IMR-90 (cell line): ENCODE results near the gene CCDC54. TPM values are rescaled to one million over a fixed set of nuclear protein-coding genes. Genes with fewer than 3 reads are reported as not detected.

Experiments used
- ATAC-seq: fragments of 200-7000 bp; cut with Tn5 transposase; 2 replicates; pipeline ENCODE4 v1.9.1; 2020; ENCODE audit warnings: low read depth, mild to moderate bottlenecking, moderate library complexity
- BruUV-seq: library from RNA; stranded (reverse); fragments of 400-500 nt; replicated peaks from 2 replicates; lab custom pipeline; 2021; lab: Mats Ljungman, UMichigan
- CTCF ChIA-PET: fragments of 300-600 bp; formaldehyde crosslinking; extraction: SDS; loops from one replicate; lab custom pipeline; 2021; ENCODE audit warnings: antibody characterized with exemption; lab: Yijun Ruan, JAX
- POLR2A ChIA-PET: fragments of 300-600 bp; sonication (Branson Sonifier 250); formaldehyde crosslinking; loops from one replicate; lab custom pipeline; 2022; ENCODE audit warnings: antibody characterized with exemption; ENCODE audit not compliant: unreplicated experiment; lab: Charles Lee
- DNase-seq: peaks from one replicate; pipeline ENCODE4 v3.0.0; 2013
- H2AFZ ChIP-seq: replicated peaks from 2 replicates; pipeline ENCODE3; 2013; ENCODE audit warnings: low read length, mild to moderate bottlenecking; ENCODE audit not compliant: poor library complexity
- H2AK5ac ChIP-seq: 2 replicates; pipeline ENCODE4 v1.6.1; 2013; ENCODE audit warnings: low read depth, low read length, inconsistent platforms
- H2AK9ac ChIP-seq: replicated peaks from 2 replicates; pipeline ENCODE3; 2013; ENCODE audit warnings: mild to moderate bottlenecking, low read depth, low read length, moderate library complexity; ENCODE audit not compliant: poor library complexity
- H2BK120ac ChIP-seq: 2 replicates; pipeline ENCODE4 v1.6.1; 2013; ENCODE audit warnings: low read depth, low read length, inconsistent platforms
- H2BK15ac ChIP-seq: 3 replicates; pipeline ENCODE4 v1.6.1; 2013; ENCODE audit warnings: low read depth, low read length, inconsistent platforms
- H2BK20ac ChIP-seq: 2 replicates; pipeline ENCODE4 v1.6.1; 2013; ENCODE audit warnings: low read depth, mild to moderate bottlenecking, inconsistent platforms, low read length, moderate library complexity
- H2BK5ac ChIP-seq: 2 replicates; pipeline ENCODE4 v1.6.1; 2013; ENCODE audit warnings: mild to moderate bottlenecking, low read depth, low read length, inconsistent platforms; ENCODE audit not compliant: poor library complexity, severe bottlenecking
- H3K14ac ChIP-seq: replicated peaks from 2 replicates; pipeline ENCODE4 v1.6.1; 2013; ENCODE audit warnings: low read depth, low read length, inconsistent platforms
- H3K18ac ChIP-seq: 2 replicates; pipeline ENCODE4 v1.6.1; 2013; ENCODE audit warnings: low read depth, low read length, control low read depth
- H3K23ac ChIP-seq: 2 replicates; pipeline ENCODE4 v1.6.1; 2013; ENCODE audit warnings: low read depth, low read length, inconsistent platforms
- H3K27ac ChIP-seq: 2 replicates; pipeline ENCODE4 v1.5.1; 2013; ENCODE audit warnings: mild to moderate bottlenecking, control low read depth, low read length; ENCODE audit not compliant: insufficient read depth
- H3K27me3 ChIP-seq: 2 replicates; pipeline ENCODE4 v1.6.1; 2013; ENCODE audit warnings: low read length; ENCODE audit not compliant: control insufficient read depth, insufficient read depth
- H3K36me3 ChIP-seq: 2 replicates; pipeline ENCODE4 v1.6.1; 2013; ENCODE audit warnings: low read length, mixed read lengths; ENCODE audit not compliant: control insufficient read depth, insufficient read depth
- H3K4ac ChIP-seq: 2 replicates; pipeline ENCODE4 v1.6.1; 2013; ENCODE audit warnings: low read depth, low read length, inconsistent platforms
- H3K4me1 ChIP-seq: 2 replicates; pipeline ENCODE4 v1.6.1; 2013; ENCODE audit warnings: low read length, mixed read lengths; ENCODE audit not compliant: control insufficient read depth, insufficient read depth
- H3K4me2 ChIP-seq: 2 replicates; pipeline ENCODE4 v1.6.1; 2013; ENCODE audit warnings: low read depth, mild to moderate bottlenecking, control low read depth, low read length, moderate library complexity
- H3K4me3 ChIP-seq: 2 replicates; pipeline ENCODE4 v1.5.1; 2013; ENCODE audit warnings: low read depth, mild to moderate bottlenecking, control low read depth, low read length, moderate library complexity; ENCODE audit not compliant: insufficient read depth
- H3K56ac ChIP-seq: 2 replicates; pipeline ENCODE4 v1.6.1; 2013; ENCODE audit warnings: low read length, inconsistent platforms; ENCODE audit not compliant: insufficient read depth; ENCODE audit errors: extremely low read depth
- H3K79me1 ChIP-seq, 2 experiments: 2 replicates each; pipeline ENCODE4 v1.6.1; 2013; ENCODE audit warnings: low read length in 2 of 2, inconsistent platforms in 1 of 2, low read depth in 1 of 2
- H3K9ac ChIP-seq: 2 replicates; pipeline ENCODE4 v1.6.1; 2013; ENCODE audit warnings: low read depth, low read length, control low read depth
- H3K9me1 ChIP-seq: 2 replicates; pipeline ENCODE4 v1.6.1; 2013; ENCODE audit warnings: low read length, inconsistent platforms; ENCODE audit not compliant: insufficient read depth
- H3K9me3 ChIP-seq: 2 replicates; pipeline ENCODE4 v1.6.1; 2013; ENCODE audit warnings: low read length; ENCODE audit not compliant: control insufficient read depth, insufficient read depth
- H4K20me1 ChIP-seq: 2 replicates; pipeline ENCODE4 v1.6.1; 2013; ENCODE audit warnings: low read length, inconsistent platforms; ENCODE audit not compliant: insufficient read depth
- H4K5ac ChIP-seq: 2 replicates; pipeline ENCODE4 v1.6.1; 2013; ENCODE audit warnings: mild to moderate bottlenecking, low read depth, low read length, control low read depth
- H4K8ac ChIP-seq, 2 experiments: 2 replicates each; pipeline ENCODE4 v1.6.1; 2013; ENCODE audit warnings: low read depth in 2 of 2, low read length in 2 of 2, control low read depth in 1 of 2, inconsistent platforms in 1 of 2
- H4K91ac ChIP-seq: 2 replicates; pipeline ENCODE4 v1.6.1; 2013; ENCODE audit warnings: low read depth, low read length, inconsistent platforms; ENCODE audit not compliant: insufficient read depth
- BHLHE40 ChIP-seq: fragments of 150-350 bp; IDR thresholded peaks from 2 replicates; pipeline ENCODE4 v1.6.1; 2016; ENCODE audit warnings: mild to moderate bottlenecking, low read depth, low read length
- CHD1 ChIP-seq: IDR thresholded peaks from 2 replicates; pipeline ENCODE4 v1.6.1; 2012; ENCODE audit warnings: low read depth, low read length, improper control_type of control experiment
- FOS ChIP-seq: fragments of 150-350 bp; IDR thresholded peaks from 2 replicates; pipeline ENCODE4 v1.6.1; 2016; ENCODE audit warnings: low read depth, low read length
- MAFK ChIP-seq: IDR thresholded peaks from 2 replicates; pipeline ENCODE4 v1.6.1; 2012; ENCODE audit warnings: low read depth, low read length, improper control_type of control experiment
- MAZ ChIP-seq: IDR thresholded peaks from 2 replicates; pipeline ENCODE4 v1.6.1; 2012; ENCODE audit warnings: low read depth, mild to moderate bottlenecking, low read length, improper control_type of control experiment, moderate library complexity, borderline replicate concordance
- MXI1 ChIP-seq: IDR thresholded peaks from 2 replicates; pipeline ENCODE4 v1.6.1; 2012; ENCODE audit warnings: low read depth, mild to moderate bottlenecking, low read length, moderate library complexity, borderline replicate concordance
- NFE2L2 ChIP-seq: fragments of 150-350 bp; IDR thresholded peaks from 2 replicates; pipeline ENCODE4 v1.6.1; 2016; ENCODE audit warnings: low read depth, mild to moderate bottlenecking, low read length
- RAD21 ChIP-seq: IDR thresholded peaks from 2 replicates; pipeline ENCODE4 v1.6.1; 2012; ENCODE audit warnings: low read length, improper control_type of control experiment
- WGBS, 2 experiments: methylation state at CpG; one replicate each; pipeline versions ENCODE4 v1.1.5 to v1.1.7; 2013; ENCODE audit warnings: missing lambda C conversion rate in 2 of 2; ENCODE audit not compliant: insufficient read length in 1 of 2; ENCODE audit errors: extremely low coverage in 2 of 2; 5-methylcytosine and 5-hydroxymethylcytosine counted together
- dilution Hi-C: fragments of 300-500 bp; cut with HindIII; formaldehyde crosslinking; loops from one replicate; pipeline ENCODE4 v1.14.3; 2018; ENCODE audit warnings: low sequenced_read_pairs; ENCODE audit not compliant: unreplicated experiment
- in situ Hi-C: fragments of 300-500 bp; cut with MboI; formaldehyde crosslinking; loops from 3 replicates; pipeline ENCODE4 v1.14.3; 2019; ENCODE audit warnings: low sequenced_read_pairs, inconsistent platforms, mixed read lengths
- intact Hi-C: fragments of 100-400 bp; cut with micrococcal nuclease; formaldehyde crosslinking; loops from 2 replicates; pipeline ENCODE4 v1.10.0; 2022
- polyA plus RNA-seq, 3 experiments: library from polyadenylated mRNA; depleted of rRNA; stranded (reverse); fragments of >200 nt; gene quantifications; 2 replicates each; pipeline ENCODE4 v1.2.3, GENCODE V29; 2012; ENCODE audit warnings: low replicate concordance in 1 of 3
- total RNA-seq: library from RNA; depleted of rRNA; stranded (reverse); fragments of >200 nt; gene quantifications from 2 replicates; pipeline ENCODE4 v1.2.3, GENCODE V29; 2012
- TF ChIP-seq, protein P1 (sequence below): conservative IDR thresholded peaks from 2 replicates; pipeline ENCODE4 v1.5.1; 2012; ENCODE audit warnings: mild to moderate bottlenecking, low read depth, low read length, improper control_type of control experiment
- TF ChIP-seq, protein P2 (sequence below): fragments of 150-350 bp; IDR thresholded peaks from 2 replicates; pipeline ENCODE4 v1.6.1; 2016; ENCODE audit warnings: low read depth, mild to moderate bottlenecking, low read length, moderate library complexity, borderline replicate concordance

CCDC54 gene
- total and polyA plus RNA-seq, 2 of the 4 experiments (the other 2 are of a cell fraction): not detected

DNA sequence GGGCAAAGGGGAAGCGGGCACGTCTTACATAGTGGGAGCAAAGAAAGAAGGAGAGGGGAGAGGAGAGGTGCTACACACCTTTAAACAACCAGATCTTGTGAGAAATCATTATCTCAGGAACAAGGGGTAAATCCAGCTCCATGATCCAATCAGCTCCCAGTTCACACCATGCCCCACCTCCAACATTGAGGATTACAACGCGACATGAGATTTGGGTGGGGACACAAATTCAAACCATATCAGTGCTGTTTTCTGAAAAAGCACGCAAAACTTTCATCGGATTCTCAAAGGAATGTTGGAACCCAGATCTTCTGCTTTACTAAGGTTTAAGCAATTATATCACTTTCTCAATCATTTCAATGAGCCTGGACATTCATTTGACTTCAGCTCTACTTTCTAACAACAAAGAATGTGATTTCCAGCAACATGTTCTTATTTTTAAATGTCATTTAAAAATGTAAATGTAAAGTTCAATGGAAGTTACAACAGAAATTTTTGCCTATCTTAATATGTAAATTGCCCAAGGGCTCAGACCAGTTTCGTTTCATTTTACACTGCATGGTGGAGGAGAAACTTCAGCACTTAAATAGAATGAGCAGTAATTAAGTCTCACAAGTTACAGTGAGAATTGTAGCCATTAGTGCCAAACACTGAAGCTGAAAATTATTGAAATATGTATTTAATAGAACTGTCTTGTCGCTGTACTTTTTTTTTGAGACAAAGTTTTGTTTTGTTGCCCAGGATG is 8.4 kb upstream of the CCDC54 start:
- no peak overlapping the region for H4K8ac ChIP-seq
- H4K20me1 ChIP-seq: no peaks in the 10 kb centered on the region
- no peak overlapping the region for H3K9ac ChIP-seq
- no peak overlapping the region for H3K18ac ChIP-seq
- no peaks in the 10 kb centered on the region for H3K36me3 ChIP-seq
- peak overlapping the region; percentile 71 for H2BK20ac ChIP-seq
- intact Hi-C loops (no loop called here), dilution Hi-C loops (no loop called here), in situ Hi-C loops (no loop called here)
- WGBS, 2 experiments: 100% methylated on average over 1 of the region's 8 CpGs; no CpG with 5 or more reads in 1 of the 2 experiments
- H3K4me3 ChIP-seq: no peak overlapping the region
- H4K91ac ChIP-seq: no peak overlapping the region
- H4K5ac ChIP-seq: no peak overlapping the region; the same call in 1 of the 2 replicates
- H2BK15ac ChIP-seq: peak overlapping the region; percentile 78; the same call in 2 of the 3 replicates
- H3K27ac ChIP-seq: no peak overlapping the region
- H3K9me3 ChIP-seq: no peaks in the 10 kb centered on the region
- peak overlapping the region; percentile 30 for H2BK5ac ChIP-seq
- H3K9me1 ChIP-seq: no peaks in the 10 kb centered on the region; the same call in 1 of the 2 replicates
- no peak for DNase-seq
- TF ChIP-seq CHD1 (no peak), MAZ (no peak), RAD21 (no peak), NFE2L2 (no peak), MAFK (no peak), FOS (no peak), BHLHE40 (no peak), MXI1 (no peak)
- TF ChIP-seq, protein P1, sequence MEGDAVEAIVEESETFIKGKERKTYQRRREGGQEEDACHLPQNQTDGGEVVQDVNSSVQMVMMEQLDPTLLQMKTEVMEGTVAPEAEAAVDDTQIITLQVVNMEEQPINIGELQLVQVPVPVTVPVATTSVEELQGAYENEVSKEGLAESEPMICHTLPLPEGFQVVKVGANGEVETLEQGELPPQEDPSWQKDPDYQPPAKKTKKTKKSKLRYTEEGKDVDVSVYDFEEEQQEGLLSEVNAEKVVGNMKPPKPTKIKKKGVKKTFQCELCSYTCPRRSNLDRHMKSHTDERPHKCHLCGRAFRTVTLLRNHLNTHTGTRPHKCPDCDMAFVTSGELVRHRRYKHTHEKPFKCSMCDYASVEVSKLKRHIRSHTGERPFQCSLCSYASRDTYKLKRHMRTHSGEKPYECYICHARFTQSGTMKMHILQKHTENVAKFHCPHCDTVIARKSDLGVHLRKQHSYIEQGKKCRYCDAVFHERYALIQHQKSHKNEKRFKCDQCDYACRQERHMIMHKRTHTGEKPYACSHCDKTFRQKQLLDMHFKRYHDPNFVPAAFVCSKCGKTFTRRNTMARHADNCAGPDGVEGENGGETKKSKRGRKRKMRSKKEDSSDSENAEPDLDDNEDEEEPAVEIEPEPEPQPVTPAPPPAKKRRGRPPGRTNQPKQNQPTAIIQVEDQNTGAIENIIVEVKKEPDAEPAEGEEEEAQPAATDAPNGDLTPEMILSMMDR: no peak
- TF ChIP-seq, protein P2, sequence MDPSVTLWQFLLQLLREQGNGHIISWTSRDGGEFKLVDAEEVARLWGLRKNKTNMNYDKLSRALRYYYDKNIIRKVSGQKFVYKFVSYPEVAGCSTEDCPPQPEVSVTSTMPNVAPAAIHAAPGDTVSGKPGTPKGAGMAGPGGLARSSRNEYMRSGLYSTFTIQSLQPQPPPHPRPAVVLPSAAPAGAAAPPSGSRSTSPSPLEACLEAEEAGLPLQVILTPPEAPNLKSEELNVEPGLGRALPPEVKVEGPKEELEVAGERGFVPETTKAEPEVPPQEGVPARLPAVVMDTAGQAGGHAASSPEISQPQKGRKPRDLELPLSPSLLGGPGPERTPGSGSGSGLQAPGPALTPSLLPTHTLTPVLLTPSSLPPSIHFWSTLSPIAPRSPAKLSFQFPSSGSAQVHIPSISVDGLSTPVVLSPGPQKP: no peak
- H2AFZ ChIP-seq: no peak overlapping the region
- no TSS peak for BruUV-seq
- ATAC-seq: no peak
- no peak overlapping the region for H3K14ac ChIP-seq
- H2AK9ac ChIP-seq: no peak overlapping the region
- no peaks in the 10 kb centered on the region for H3K27me3 ChIP-seq
- peak overlapping the region; percentile 66 for H2AK5ac ChIP-seq
- H3K23ac ChIP-seq: no peak overlapping the region
- no peaks in the 10 kb centered on the region for H3K79me1 ChIP-seq
- H3K4me1 ChIP-seq: peaks cover 8% of the 10 kb centered on the region
- H2BK120ac ChIP-seq: peak overlapping the region; percentile 6; the same call in 1 of the 2 replicates
- ChIA-PET CTCF (interaction anchor here (1.2 to 1.3 kb wide), 2 partner anchors 10 to 14 kb away, joined by 3 to 4 read pairs; no protein-coding TSS in a partner anchor), POLR2A (interaction anchor here (0.6 kb wide), 1 partner anchor 18 kb away, joined by 3 read pairs; no protein-coding TSS in a partner anchor)
- no peak overlapping the region for H3K56ac ChIP-seq
- peak overlapping the region; percentile 24; the same call in 1 of the 2 replicates for H3K4me2 ChIP-seq
- peak overlapping the region; percentile 41 for H3K4ac ChIP-seq
